GM19452 (cell line): ENCODE results near the gene MARS2.
"Not testable (repeated sequence)": the region's sequence is repeated elsewhere in the genome, so short reads cannot be mapped to it uniquely, and the experiment has no call there.

Experiments used
- ATAC-seq: cut with Tn5 transposase; IDR thresholded peaks from one replicate; pipeline ENCODE4 v1.9.1; 2021; ENCODE audit not compliant: unreplicated experiment

MARS2 gene

DNA sequence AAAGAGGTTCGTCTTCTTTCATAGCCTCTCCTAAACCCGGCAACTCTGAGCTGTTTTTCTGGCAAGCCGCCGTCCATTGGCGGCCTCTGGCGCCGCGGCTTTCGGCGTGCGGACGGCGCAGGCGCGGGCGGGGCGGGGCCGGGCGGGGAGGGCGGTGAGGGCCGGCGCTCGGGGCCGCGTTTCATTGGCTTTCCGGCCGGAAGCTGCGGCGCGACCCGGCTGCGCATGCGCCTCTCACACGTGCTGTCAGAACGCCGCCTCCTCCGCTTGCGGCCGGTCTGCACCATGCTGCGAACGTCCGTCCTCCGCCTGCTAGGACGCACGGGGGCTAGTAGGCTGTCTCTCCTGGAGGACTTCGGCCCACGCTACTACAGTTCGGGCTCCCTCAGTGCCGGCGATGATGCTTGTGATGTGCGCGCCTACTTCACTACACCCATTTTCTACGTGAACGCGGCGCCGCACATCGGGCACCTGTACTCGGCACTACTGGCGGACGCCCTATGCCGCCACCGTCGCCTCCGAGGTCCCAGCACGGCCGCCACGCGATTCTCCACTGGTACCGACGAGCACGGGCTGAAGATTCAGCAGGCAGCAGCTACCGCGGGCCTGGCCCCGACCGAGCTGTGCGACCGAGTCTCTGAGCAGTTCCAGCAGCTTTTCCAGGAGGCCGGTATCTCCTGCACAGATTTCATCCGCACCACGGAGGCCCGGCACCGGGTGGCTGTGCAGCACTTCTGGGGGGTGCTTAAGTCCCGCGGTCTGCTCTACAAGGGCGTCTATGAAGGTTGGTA lies at the start of gene MARS2:
TSS of gene MARS2 (plus strand) at position 249 of the 791 bp plus-strand sequence. CDS start at position 286, 37 bp downstream.
- ATAC-seq = peak; percentile 85

DNA sequence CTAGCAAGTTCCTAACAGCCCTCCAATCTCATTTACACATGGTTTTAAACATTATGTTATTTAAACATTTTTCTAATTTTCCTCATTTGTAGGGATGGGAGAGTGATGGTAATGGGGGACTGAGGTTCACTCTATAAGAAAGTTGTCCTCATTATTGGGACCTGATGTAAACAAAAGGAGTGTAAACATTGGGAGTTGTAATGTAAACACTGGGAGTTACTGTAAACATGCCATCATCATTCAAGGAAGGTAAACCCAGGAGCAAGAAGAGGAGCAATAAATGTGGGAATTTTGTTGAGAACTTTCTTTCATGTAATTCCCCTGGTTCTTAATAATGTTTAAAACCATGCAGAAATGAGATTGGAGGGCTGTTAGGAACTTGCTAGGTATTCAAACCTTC lies 47.6 kb upstream of the MARS2 start:
- no peak for ATAC-seq

DNA sequence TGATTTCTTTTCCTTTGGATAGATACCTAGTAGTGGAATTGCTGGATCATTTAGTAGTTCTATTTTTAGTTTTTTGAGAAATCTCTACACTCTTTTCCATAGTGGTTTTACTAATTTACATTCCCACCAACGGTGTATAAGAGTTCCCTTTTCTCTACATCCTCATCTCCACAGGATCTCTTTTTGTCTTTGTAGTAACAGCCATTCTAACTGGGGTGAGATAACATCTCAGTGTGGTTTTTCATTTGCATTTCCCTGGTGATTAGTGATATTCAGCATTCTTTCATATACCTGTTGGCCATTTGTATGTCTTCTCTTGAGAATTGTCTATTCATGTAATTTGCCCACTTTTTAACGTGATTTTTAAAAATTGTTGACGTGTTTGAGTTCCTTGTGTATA lies 43.5 kb upstream of the MARS2 start:
- ATAC-seq = no peak

DNA sequence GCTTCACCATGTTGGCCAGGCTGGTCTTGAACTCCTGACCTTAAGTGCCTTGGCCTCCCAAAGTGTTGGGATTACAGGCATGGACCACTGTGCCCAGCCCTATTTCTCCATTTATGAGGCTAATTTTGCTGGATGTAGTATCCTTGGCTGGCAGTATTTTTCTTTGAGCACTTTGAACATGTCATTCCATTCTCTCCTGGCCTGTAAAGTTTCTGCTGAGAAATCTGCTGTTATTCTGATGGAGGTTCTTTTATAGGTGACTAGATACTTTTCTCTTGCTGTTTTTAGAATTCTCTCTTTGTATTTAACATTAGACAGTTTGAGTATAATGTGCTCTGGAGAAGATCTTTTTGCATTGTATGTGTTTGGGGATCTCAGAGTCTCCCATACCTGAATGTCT lies 38.9 kb upstream of the MARS2 start:
- no peak for ATAC-seq

DNA sequence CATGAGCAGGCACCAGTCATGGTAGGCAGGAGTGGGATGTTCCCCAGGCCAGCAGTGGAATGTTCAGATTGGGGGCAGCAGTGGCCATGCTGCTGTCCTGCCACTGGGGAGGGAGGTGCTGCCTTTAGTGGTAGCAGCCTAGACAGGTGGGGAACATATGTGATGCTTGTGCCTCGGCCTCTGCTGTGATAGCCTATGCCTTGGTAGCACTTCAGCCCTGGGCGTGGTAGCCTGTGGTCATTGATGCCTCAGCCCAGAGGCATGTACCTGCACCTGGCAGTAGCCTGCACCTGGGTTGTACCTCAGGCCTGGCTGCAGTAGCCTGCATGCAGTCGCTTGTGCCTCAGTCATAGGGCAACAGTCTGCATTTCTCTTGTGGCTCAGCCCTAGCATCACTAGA lies 36.9 kb upstream of the MARS2 start:
- no peak for ATAC-seq

DNA sequence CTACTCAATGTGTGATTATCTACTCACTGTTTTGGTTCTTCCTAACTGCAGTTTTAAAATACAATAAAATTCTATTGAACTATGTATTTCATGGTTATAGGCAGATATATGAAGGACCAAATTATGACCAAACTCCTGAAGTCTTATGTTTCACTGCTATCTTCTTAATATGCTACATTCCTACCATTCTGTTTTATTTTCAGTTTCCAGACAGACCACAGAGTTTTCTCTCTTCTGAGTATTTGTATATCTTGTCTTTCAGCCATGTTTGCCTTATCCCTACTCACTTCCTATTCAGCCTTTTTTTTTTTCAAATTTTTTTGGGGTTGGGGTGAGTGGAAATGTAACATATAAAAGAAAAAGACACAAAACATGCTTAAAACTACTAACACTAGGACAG lies 36.1 kb upstream of the MARS2 start:
- ATAC-seq = no peak

DNA sequence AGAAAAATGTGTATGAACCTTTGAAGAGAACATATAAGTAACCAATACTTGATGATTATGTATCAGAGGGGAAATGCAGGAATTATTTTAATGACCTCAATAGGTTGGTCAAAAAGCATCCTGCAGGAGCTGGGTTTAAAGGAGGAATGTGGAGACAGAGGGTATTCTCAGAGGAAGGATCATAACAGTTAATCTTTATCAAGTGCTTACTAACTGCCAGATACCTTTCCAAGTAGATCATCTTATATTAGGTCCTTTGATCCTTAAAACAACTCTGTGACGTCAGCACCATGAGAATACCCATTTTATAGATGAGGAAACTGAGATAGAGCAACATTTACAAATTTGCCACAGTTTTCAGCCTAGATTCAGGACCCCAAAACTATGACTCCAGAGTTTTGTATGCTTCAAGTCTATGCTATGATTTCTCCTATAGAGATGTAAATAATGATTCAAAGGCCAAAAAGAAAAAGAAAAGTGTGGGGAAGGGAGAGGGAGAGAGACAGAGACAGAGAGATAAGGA lies 32.7 kb upstream of the MARS2 start:
- no peak for ATAC-seq

DNA sequence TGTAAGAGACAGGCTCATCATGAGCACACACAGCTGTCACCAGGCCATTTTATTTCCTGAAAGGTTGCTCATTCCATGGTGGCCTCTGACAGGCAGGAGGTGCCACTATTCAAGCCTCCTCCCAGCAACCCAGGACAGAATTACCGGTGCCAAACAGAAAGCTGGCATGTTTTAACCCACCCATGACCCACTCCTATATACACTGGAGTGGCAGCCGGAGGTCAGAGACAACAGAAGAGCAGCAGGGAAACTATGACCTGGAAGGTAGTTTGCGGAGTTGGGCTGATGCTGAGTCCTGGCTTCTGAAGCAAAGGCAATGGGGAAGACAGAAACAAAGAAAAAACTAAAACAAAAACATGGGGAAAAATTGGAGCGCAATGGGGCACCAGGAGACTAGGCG lies 32.1 kb upstream of the MARS2 start:
- ATAC-seq = no peak

DNA sequence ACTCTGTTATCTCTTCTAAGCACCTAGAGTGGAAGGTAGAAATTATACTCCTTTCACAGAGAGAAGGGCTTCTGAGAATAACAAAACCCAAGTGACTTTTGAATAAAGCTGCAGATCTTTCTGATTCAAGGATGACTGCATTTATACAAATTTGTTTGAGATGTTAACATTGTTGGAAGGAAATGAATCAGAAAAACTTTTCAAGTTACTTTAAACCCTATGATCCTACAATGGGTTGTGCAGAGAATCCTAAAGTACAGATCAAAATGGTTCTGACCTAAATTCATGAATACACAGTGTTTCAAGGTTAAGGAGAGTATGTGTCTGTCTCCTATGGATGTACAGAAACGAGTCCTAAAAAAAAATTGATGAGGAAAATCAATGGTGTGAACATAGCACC lies 31.6 kb upstream of the MARS2 start:
- ATAC-seq = no peak

DNA sequence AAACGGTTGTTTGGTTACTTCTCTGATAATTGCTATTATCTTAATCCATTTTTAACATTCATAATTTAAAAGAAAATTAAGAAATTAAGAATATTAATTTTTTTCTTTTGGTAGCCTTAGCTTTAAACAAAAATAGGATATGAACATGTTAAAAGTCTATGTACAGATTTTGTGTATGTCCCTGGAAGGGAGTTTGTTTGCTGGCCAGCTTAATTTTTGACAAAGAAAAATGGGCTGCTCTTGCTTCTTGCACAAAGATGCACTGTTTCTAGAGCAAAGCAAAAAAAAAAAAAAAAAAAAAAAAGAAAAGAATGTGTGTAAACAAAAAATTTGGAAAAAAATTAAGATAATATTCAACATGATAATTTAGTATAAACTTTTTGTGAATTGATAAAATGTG lies 31.1 kb upstream of the MARS2 start:
- no peak for ATAC-seq

DNA sequence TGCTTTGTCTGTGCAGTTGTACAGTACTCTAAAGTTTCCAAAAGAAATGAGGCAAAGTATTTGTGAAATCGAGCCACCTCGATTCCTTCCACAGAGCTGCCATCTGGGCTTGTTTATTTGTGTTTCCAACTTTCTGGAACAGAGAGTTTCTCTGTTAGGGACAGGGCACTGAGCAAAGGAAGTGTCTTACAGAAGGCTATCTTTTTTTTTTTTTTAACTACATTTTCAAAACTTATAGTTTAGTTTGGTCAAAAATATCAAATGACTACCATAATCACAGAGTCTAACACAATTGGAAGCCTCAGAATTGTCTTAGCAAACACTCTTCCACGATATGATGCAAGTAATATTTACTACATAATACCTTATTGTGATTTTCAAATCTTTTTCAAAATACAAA lies 30.6 kb upstream of the MARS2 start:
- no peak for ATAC-seq

DNA sequence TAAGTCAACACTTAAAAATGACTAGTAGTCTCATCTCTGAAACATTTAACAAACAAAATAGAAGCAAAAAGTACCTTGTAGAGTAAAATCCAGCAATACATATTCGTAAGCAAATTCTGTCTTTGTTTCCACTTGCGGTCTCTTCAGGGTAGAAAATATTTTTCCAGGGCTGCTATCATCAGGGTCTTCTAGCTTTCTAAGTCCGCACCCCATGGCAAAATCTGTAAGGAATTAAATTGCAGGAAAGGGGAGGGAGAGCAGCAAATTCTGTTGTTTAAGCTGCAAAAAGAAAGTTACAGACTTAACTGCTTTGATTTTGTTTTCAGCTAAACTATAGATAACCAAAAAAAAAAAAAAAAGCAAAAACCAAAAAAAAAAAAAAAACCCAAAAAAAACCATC lies 29.9 kb upstream of the MARS2 start, which contains the start of gene RFTN2:
TSS of gene RFTN2 (minus strand) at position 342 of the 400 bp plus-strand sequence. CDS start at position 213, 129 bp downstream.
- no peak for ATAC-seq

DNA sequence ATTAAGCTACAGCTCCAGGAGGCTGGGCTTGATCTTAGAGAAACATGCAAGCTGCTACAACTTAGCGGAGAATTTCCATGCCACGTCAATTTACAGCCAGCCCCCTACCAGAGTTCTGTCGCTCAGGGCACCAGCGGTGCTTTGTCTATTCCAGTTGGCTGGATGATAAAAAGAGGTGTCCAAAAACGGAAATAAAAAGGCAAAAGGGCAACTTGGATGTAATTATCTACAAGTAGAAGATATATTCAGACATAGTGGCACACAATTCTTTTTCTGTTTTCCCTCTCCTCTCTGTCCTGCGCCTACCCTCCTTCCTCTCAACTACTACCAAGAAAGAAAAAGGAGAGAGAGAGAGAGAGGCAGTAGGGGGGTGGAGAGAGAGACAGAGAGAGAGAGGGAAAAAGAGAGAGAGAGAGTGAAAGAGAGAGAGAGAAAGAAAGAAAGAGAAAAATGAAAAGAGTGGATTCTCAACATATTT lies 29.4 kb upstream of the MARS2 start:
- no peak for ATAC-seq

DNA sequence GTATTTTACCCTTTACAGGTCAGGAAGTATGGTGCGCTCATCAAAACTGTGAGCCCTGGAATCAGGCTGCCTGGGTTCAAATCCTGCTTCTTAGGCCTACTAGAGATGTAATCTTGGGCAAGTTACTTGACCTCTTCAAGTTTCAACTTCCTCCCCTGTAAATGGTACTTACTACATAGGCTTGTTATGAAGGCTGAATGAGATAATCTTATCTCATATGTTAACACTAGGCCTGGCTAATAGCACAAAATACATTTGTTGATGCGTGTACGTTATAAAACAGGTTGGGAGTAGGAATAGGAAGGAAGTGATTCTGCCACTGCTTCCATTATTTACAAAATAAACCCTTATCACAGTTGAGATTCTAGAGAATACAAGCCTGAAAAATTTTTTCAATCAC lies 28.1 kb upstream of the MARS2 start:
- no peak for ATAC-seq

DNA sequence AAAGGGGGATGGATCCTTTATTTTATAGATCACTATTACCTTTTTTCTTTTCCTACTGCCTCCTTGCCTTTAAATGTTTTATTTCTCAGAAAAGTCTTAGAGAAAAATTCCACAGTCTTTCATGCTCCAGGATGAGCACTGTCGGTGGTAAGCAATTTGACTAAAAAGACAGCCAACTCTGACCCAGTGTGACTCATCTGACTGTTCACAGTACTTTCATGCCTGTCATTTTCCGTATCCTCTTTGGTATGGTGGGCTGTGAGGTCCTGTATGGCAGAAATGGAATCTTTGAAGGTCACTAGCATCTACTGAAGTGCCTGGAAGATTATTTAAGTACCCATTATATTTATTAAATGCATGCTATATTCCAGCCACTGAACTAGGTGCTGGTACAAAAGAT lies 27.7 kb upstream of the MARS2 start:
- no peak for ATAC-seq

DNA sequence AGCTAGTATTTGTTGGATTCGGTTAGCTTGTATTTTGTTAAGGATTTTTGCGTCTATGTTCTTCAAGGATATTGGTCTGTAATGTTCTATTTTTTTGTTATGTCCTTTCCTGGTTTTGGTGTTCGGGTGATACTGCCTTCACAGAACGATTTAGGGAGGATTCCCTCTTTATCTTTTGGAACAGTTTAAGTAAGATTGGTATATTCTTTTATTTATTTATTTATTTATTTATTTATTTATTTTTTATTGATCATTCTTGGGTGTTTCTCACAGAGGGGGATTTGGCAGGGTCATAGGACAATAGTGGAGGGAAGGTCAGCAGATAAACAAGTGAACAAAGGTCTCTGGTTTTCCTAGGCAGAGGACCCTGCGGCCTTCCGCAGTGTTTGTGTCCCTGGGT lies 10.0 kb upstream of the MARS2 start:
- not testable (repeated sequence) for ATAC-seq

DNA sequence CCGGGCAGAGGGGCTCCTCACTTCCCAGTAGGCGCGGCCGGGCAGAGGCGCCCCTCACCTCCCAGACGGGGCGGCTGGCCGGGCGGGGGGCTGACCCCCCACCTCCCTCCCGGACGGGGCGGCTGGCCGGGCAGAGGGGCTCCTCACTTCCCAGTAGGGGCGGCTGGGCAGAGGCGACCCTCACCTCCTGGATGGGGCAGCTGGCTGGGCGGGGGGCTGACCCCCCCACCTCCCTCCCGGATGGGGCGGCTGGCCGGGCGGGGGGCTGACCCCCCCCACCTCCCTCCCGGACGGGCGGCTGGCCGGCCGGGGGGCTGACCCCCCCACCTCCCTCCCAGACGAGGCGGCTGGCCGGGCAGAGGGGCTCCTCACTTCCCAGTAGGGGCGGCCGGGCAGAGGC lies 9.2 kb upstream of the MARS2 start:
- not testable (repeated sequence) for ATAC-seq

DNA sequence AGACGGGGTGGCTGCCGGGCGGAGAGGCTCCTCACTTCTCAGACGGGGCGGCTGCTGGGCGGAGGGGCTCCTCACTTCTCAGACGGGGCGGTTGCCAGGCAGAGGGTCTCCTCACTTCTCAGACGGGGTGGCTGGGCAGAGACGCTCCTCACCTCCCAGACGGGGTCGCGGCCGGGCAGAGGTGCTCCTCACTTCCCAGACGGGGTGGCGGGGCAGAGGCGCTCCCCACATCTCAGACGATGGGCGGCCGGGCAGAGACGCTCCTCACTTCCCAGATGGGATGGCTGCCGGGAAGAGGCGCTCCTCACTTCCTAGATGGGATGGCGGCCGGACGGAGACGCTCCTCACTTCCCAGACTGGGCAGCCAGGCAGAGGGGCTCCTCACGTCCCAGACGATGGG lies 8.6 kb upstream of the MARS2 start:
- not testable (repeated sequence) for ATAC-seq

DNA sequence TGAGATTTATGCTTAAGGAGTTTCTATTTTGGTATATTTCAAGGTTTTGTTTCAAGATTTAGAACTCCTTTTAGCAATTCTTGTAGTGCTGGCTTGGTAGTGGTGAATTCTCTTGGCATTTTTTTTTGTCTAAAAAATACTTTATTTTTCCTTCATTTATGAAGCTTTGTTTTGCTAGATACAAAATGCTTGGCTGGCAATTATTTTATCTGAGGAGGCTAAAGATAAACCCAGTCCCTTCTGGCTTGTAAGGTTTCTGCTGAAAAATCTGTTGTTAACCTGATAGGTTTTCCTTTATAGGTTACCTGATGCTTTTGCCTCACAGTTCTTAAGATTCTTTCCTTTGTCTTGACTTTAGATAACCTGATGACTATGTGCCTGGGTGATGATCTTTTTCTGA lies 5.4 kb upstream of the MARS2 start:
- not testable (repeated sequence) for ATAC-seq

DNA sequence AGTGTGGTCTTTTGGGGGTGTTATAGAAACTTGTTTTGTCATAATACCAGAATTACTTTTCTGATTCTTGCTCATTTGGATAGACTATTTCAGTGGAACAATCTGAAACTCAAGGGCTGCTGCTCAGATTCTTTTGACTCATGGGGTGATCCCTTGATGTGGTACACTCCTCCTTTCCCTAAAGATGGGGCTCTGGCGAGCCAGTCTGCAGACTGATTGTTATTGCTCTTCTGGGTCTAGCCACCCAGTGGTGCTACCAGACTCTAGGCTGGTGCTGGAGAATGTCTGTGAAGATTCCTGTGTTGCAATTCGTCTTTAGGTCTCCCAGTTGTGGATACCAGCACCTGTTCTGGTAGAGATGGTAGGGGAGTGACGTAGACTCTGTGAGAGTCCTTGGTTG lies 4.2 kb upstream of the MARS2 start:
- no peak for ATAC-seq

DNA sequence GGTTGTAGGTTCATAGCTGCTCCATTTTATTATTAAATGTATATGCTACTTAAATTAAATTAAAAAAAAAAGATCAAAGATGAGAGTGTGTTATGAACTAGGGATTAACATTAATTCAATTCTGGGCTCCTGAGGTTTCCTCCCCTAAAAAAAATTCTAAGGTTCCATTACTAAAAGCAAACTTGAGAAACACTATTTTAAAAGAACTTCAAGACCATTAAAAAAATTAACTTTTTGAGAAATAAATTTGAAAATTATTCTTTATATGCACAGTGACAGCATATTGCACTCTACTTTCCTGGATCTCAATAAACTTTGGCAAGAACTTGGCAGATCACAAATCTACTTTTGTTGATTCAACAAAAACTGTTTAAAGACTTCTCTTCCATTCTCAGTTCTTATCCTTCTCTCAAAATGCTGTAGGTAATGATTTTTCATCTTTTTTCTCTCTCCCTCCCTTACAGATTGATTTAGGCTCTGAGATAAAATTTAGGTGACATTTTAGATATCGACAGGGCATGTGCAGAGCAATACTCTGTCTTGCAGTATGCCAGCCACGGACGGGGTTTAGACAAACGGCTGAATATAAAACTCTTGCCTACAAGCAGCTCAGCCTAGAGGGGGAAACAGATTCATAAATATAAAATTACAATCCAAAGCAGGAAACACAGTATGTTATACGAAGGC lies 592 bp upstream of the MARS2 start:
- peak; percentile 33 for ATAC-seq
